Mucosa of stomach (tissue), 1 donor: Measurements from ENCODE around the gene ADAMTS9.

Source experiments
- H3K27me3 ChIP-seq: one replicate; pipeline ENCODE4 v1.7.0; 2013; ENCODE audit warnings: mild to moderate bottlenecking, low read length; ENCODE audit not compliant: control insufficient read depth, insufficient read depth
- H3K36me3 ChIP-seq: one replicate; pipeline ENCODE4 v1.7.0; 2013; ENCODE audit warnings: low read length; ENCODE audit not compliant: control insufficient read depth, insufficient read depth
- H3K4me1 ChIP-seq: one replicate; pipeline ENCODE4 v1.7.0; 2013; ENCODE audit warnings: mild to moderate bottlenecking, low read length; ENCODE audit not compliant: control insufficient read depth, insufficient read depth
- H3K4me3 ChIP-seq: one replicate; pipeline ENCODE4 v1.7.0; 2013; ENCODE audit warnings: low read length
- H3K9ac ChIP-seq: one replicate; pipeline ENCODE4 v1.7.0; 2013; ENCODE audit warnings: mild to moderate bottlenecking, low read length, moderate library complexity
- H3K9me3 ChIP-seq: one replicate; pipeline ENCODE4 v1.7.0; 2013; ENCODE audit warnings: mild to moderate bottlenecking, low read length, moderate library complexity; ENCODE audit not compliant: control insufficient read depth
- donor health status: Pancreatic carcinoma.

The ADAMTS9 gene

DNA sequence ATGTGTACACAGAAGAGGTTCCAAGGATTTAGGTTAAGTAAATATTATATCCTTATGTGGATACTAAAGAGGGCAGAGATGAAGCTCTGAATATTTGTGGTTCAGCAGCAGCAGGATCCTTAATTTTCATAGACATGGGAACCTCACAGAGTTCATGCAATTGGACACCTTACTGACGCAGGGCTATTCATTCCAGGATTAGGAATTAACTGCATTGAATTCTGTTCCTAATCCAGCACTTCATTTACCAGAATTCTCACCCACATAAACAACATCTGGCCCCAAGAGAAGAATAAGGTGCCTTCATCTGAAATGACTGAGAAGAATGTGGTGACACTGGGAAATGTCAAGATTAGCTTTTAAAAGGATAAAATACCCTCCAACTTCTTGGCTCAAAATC is 62.4 kb downstream of the ADAMTS9 start:
- no peaks in the 10 kb centered on the region for H3K27me3 ChIP-seq
- H3K4me1 ChIP-seq: no peaks in the 10 kb centered on the region
- H3K9ac ChIP-seq: no peak overlapping the region
- H3K4me3 ChIP-seq: no peak overlapping the region
- H3K36me3 ChIP-seq: no peaks in the 10 kb centered on the region
- H3K9me3 ChIP-seq: no peaks in the 10 kb centered on the region

DNA sequence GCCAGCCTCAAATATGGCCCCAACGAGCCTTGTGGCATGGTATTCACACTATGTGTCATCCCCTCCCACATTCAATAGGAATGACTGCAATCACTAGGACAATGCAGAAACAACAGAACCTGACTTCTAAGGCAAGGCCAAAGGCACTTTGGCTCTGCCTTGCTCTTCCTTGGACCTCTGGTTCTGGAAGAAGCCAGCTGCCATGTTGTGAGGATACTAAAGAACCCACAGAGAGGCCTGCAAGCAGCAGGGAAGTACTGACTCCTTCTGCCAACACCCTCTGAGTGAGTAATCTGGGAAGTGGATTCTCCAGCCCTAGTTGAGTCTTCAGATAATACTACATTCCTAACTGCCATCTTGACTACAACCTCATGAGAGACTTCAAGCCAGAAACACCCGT is 64.7 kb downstream of the ADAMTS9 start:
- Histone ChIP-seq H3K4me1 (no peaks in the 10 kb centered on the region), H3K36me3 (no peaks in the 10 kb centered on the region), H3K9ac (no peak overlapping the region), H3K4me3 (no peak overlapping the region), H3K27me3 (no peaks in the 10 kb centered on the region), H3K9me3 (no peaks in the 10 kb centered on the region)

DNA sequence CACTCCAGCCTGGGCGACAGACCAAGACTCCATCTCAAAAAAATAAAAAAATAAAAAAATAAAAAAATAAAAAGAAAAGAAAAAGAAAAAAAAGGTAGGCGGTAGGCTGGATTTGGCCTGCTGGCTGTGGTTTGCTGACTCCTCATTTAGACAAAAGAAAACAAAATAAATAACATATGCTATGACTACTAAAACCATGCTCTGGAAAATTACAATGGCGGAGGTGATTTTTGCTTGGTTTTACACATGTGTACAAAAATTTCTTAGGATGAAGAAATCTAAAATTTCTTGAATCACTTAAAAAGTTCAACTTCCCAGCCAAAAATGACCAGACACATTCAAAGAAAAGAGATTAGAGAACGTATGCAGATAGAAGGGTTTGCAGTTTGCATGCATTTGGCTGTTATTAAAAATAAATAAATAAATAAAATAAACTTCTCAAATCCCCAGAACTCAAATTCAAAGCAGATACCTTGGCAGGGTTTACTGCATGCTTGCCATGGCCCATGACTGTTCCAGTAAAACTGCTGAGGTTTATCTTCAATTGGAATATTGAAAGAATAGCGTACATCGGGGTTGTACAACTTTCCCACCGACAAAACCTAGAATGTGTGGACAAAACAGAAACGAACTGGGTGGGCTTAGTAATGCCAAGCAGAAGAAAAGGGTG is 65.9 kb downstream of the ADAMTS9 start:
- Histone ChIP-seq H3K9me3 (no peaks in the 10 kb centered on the region), H3K9ac (no peak overlapping the region), H3K4me1 (no peaks in the 10 kb centered on the region), H3K4me3 (no peak overlapping the region), H3K36me3 (no peaks in the 10 kb centered on the region), H3K27me3 (no peaks in the 10 kb centered on the region)

DNA sequence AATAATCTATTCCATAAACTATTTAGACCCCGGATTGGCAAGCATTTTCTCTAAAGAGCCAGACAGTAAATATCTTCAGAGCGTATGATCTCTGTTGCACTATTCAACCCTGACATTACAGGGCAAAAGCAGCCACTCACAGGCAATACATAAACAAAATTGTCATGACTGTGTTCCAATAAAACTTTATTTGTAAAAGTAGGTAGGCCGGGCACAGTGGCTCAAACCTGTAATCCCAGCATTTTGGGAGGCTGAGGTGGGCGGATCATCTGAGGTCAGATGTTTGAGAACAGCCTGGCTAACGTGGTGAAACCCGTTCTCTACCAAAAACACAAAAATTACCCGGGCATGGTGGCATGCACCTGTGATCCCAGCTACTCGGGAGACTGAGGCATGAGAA is 66.5 kb downstream of the ADAMTS9 start:
- no peak overlapping the region for H3K9ac ChIP-seq
- H3K4me1 ChIP-seq: no peaks in the 10 kb centered on the region
- H3K27me3 ChIP-seq: no peaks in the 10 kb centered on the region
- no peak overlapping the region for H3K4me3 ChIP-seq
- H3K9me3 ChIP-seq: no peaks in the 10 kb centered on the region
- H3K36me3 ChIP-seq: no peaks in the 10 kb centered on the region

DNA sequence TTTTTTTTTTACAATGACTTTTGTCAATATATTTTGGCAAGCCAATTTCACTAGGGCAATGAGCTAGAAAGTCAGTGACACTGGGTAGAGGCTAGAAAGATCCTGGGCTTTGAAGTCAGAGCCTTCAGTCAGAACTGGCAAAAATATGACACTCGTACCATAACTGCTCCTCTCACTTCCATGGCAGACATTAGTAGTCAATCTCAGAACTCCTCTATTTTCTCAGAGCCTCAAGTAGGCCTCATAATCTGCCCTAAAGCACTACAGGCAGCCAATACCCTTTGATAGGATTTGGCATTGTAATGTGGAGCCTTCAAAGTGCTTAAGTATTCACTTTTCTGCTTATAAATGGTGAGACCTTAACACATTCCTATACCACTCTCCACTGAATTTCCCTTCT is 67.8 kb downstream of the ADAMTS9 start:
- H3K4me3 ChIP-seq: no peak overlapping the region
- no peaks in the 10 kb centered on the region for H3K9me3 ChIP-seq
- H3K4me1 ChIP-seq: no peaks in the 10 kb centered on the region
- H3K27me3 ChIP-seq: no peaks in the 10 kb centered on the region
- H3K36me3 ChIP-seq: no peaks in the 10 kb centered on the region
- H3K9ac ChIP-seq: no peak overlapping the region

DNA sequence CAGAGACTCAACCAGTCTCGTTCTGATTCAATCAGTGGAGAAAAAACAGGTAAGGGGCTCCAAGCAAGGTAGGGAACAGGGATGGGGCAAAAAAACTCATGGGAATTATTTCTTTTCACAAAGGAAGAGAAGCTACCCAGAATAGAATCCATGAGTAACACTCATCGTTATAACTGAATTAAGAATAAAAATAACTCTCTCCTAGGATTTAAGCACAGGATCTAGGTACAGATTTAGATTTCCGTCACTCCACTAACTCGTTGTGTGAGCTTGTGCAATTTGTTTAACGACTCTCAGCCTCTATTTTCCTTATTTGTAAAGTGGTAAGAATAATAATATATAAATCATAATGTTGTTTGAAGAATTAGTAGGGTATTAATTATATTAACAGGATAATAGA is 68.6 kb downstream of the ADAMTS9 start:
- H3K9ac ChIP-seq: no peak overlapping the region
- H3K9me3 ChIP-seq: no peaks in the 10 kb centered on the region
- no peaks in the 10 kb centered on the region for H3K4me1 ChIP-seq
- no peak overlapping the region for H3K4me3 ChIP-seq
- H3K36me3 ChIP-seq: no peaks in the 10 kb centered on the region
- no peaks in the 10 kb centered on the region for H3K27me3 ChIP-seq

DNA sequence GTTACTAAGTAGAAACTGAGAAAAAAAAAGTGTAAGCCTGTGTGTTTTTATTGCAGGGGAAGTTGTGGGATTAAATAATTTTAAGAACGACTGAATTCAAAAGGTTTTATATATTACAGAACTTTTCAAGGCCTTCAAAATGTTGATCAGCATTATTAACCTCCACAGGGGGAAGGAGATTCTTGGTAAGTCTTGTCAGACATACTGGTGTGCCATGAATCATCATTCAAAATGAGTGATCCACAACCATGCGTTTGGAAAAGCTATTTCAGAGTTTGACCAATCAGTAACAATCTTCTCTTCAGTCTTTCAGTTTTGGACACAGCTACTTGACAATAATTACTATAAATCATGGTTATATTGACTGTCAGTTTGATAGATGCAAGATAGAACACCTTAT is 70.2 kb downstream of the ADAMTS9 start:
- no peak overlapping the region for H3K4me3 ChIP-seq
- H3K4me1 ChIP-seq: no peaks in the 10 kb centered on the region
- no peaks in the 10 kb centered on the region for H3K9me3 ChIP-seq
- no peaks in the 10 kb centered on the region for H3K27me3 ChIP-seq
- no peaks in the 10 kb centered on the region for H3K36me3 ChIP-seq
- H3K9ac ChIP-seq: no peak overlapping the region

DNA sequence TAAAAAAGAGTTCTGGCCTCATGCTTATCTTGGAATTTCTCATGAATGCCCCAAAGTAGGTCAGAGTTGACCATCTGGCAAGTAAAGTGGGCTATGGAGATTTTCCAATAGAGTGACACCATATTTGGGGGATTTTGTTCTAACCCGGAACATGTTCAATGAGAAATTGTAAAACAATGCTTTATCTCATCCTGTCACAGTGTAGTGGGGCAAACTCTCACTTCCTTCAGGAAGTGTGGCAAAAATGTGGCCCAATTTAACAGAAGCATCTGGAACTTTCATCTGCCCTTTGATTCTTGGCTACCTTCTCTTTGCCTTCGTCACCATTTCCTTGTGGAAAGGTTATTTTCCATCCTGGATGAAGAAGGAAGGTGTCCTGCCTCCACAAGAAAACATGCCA is 70.8 kb downstream of the ADAMTS9 start:
- no peaks in the 10 kb centered on the region for H3K9me3 ChIP-seq
- H3K4me1 ChIP-seq: no peaks in the 10 kb centered on the region
- no peaks in the 10 kb centered on the region for H3K27me3 ChIP-seq
- no peak overlapping the region for H3K9ac ChIP-seq
- no peak overlapping the region for H3K4me3 ChIP-seq
- H3K36me3 ChIP-seq: no peaks in the 10 kb centered on the region

DNA sequence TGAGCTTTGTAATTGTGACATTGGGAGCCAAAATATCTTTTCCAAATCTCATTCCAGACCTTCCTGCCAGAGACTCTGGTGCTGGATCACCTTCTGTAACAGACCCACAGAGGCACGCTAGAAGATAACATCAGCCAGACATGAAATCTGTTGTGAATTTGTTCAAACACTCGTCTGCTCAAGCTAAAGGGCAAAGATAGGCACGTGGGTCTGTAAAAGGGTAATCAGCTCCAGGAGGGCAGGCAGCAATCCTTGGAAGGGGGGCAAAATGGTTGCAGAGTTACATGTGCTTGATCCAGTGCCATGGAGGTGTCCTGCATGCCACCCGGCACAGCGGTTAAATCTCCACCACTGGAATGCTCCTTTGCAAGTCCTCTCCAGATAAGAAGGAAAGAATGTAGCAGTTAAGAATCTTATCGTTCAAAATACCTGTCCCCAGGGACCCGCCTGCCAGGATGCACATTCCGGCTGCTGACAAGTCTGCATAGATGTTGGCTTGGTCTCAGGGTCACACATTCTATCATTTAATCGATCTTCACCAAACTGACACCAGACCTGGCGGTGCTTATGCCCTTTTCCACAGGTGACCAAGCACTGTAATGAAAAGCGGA is 74.8 kb downstream of the ADAMTS9 start:
- no peaks in the 10 kb centered on the region for H3K4me1 ChIP-seq
- H3K9ac ChIP-seq: no peak overlapping the region
- H3K4me3 ChIP-seq: no peak overlapping the region
- no peaks in the 10 kb centered on the region for H3K9me3 ChIP-seq
- no peaks in the 10 kb centered on the region for H3K36me3 ChIP-seq
- H3K27me3 ChIP-seq: no peaks in the 10 kb centered on the region

DNA sequence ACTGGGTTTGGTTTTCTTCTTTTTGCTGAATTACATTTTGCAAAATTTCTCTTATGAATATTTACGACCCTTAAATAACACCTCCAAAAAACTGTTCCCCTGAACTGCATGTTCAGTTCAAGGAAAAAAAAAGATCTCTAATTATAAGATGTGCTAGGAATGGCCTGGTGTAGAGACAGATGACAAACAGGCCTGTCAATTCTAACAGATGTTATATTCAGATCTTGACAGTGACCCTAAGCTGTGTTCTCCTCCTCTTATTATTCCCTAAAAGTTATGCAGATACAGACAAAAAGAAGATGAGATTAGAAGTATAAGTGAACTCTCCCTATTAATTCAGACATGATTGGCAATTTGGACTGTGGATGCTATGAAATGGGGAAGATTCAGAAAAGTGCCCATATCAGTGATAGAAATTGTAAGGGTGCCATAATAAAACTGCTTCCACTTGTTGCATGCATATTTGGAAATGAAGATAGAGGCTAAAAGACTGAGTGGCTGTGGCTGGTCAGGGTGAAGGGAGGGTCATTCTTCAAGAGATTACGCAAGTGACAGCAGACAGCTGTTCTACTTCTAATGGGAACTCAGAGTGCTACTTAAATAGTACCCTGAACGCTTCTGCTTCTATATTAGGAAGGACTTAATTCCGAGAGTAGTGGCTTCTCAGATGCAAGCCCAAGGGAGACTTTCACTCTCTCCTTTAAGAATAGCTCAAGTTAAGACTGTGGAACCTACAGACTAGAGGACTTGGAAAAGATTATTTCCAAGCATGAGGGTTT is 75.5 kb downstream of the ADAMTS9 start:
- Histone ChIP-seq H3K4me1 (no peaks in the 10 kb centered on the region), H3K27me3 (no peaks in the 10 kb centered on the region), H3K9me3 (no peaks in the 10 kb centered on the region), H3K36me3 (no peaks in the 10 kb centered on the region), H3K9ac (no peak overlapping the region), H3K4me3 (no peak overlapping the region)

DNA sequence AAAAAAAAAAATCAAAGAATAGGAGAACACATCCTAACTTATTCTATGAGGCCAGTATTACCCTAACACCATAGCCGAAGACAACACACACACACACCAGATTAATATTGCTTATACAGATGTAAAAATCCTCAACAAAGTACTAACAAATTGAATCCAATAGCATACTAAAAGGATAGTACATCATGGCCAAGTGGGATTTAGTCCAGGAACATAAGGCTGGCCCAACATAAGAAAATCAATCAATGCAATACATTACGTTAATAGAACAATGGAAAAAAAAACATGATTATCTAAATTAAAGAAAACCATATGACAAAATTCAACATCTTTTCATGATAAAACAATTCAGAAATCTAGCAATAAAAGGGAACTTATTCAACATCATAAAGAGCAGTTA is 79.1 kb downstream of the ADAMTS9 start:
- H3K4me3 ChIP-seq: no peak overlapping the region
- H3K36me3 ChIP-seq: no peaks in the 10 kb centered on the region
- H3K9me3 ChIP-seq: no peaks in the 10 kb centered on the region
- no peak overlapping the region for H3K9ac ChIP-seq
- no peaks in the 10 kb centered on the region for H3K27me3 ChIP-seq
- H3K4me1 ChIP-seq: no peaks in the 10 kb centered on the region

DNA sequence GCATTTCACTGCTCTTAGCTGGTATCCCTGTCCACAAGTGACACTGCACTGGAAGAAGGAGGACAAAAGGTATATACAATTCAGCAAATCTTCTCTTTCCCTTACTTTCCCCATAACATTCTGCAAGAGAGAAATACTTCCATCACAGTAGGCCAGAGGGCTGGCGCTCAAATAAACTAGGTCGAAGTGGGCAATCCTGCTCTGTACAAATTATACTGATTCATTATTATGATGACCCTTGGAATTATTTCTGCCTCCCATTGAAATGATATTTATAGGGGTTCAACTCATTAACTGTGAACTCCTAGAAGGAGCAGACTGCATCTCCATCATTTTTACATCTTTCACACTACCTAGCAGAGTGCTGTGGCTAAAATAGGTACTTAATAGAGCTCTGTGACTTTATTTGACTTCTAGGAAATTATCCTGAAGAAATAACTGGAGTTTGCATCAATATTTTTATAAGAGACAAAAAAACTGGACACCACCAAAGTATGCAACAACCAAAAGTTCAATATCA is 80.7 kb downstream of the ADAMTS9 start:
- no peak overlapping the region for H3K9ac ChIP-seq

More for the DNA sequence above, 80.7 kb downstream of the ADAMTS9 start:
- H3K4me3 ChIP-seq: no peak overlapping the region
- H3K4me1 ChIP-seq: no peaks in the 10 kb centered on the region
- H3K27me3 ChIP-seq: no peaks in the 10 kb centered on the region
- H3K9me3 ChIP-seq: no peaks in the 10 kb centered on the region
- H3K36me3 ChIP-seq: no peaks in the 10 kb centered on the region
